ENCODE data around the gene CEBPE.

DNA sequence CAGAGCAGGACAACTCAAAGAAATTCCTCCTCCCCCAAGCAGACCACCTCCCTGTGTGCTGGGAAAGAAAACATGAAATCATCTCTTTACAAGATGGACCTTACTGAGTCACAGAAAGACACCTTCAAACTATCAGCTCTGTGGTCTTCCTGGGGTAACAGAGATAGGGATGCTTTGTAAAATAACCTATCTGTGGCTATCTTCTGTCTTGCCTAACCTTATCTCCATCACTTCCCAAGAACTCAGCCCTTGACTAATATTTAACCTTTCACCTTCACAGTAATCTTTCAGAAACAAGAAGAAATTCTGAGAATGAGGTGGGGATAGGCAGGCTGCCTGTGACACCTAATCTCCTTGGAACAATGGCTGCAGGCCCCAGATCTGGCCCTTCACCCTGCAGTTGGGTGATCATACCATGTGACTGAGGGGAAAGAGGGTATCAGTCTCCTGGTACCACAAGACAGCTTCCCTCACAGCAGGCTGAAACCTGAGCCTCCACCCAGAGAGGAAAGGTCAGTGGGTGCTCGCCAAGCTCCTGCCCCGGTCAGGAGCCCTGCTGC lies 27.4 kb upstream of the CEBPE start:
- TF ChIP-seq, protein P1, sequence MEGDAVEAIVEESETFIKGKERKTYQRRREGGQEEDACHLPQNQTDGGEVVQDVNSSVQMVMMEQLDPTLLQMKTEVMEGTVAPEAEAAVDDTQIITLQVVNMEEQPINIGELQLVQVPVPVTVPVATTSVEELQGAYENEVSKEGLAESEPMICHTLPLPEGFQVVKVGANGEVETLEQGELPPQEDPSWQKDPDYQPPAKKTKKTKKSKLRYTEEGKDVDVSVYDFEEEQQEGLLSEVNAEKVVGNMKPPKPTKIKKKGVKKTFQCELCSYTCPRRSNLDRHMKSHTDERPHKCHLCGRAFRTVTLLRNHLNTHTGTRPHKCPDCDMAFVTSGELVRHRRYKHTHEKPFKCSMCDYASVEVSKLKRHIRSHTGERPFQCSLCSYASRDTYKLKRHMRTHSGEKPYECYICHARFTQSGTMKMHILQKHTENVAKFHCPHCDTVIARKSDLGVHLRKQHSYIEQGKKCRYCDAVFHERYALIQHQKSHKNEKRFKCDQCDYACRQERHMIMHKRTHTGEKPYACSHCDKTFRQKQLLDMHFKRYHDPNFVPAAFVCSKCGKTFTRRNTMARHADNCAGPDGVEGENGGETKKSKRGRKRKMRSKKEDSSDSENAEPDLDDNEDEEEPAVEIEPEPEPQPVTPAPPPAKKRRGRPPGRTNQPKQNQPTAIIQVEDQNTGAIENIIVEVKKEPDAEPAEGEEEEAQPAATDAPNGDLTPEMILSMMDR (IDR thresholded peaks at IDR 0.05) = no peak
- no peak for TF ChIP-seq POLR2A (IDR thresholded peaks at IDR 0.05)
